NCI-H2227 treated with DMSO at 0.1 percent for 48 hours (cell line): ENCODE results near the gene SLC25A30.

ENCODE experiments used
- DNase-seq: peaks from one replicate; lab custom pipeline; 2025; lab: John Stamatoyannopoulos, UW

SLC25A30 gene

GRCh38 chr13:45417790-45418534, at the start of gene SLC25A30:
Gene SLC25A30, minus strand, starts transcription at chr13:45418373. Its CDS starts 6,948 bp downstream, at chr13:45411425.
- peak; percentile 90 for DNase-seq

DNA sequence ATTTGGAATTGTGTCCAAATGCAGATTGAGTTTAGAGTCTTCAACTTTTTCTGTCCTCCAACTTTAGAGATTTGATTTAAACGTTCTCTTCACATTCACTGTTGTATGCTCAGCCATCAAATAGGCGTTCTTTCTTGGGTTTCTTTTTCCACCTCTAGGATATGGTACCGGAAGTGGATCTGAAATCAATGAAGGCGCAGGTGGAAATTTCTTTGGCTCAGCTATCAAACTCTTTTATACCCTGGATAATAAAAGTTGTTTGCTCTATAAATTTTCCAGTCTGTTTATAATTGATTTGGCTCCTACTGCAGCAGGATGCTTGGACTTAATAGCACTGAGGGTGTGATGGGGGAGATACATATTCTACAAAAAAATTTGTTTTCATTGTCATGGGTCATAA, 48.2 kb upstream of the SLC25A30 start:
- DNase-seq: no peak

- peak; percentile 90 for DNase-seq
Measured at GRCh38 chr13:45464687-45465453, 46.7 kb upstream of the SLC25A30 start, which contains the start of gene COG3. Gene COG3, plus strand, starts transcription at chr13:45464939. Its CDS starts 98 bp downstream, at chr13:45465037.

- DNase-seq: no peak
Measured at GRCh38 chr13:45464141-45464686, 46.0 kb upstream of the SLC25A30 start.

DNA sequence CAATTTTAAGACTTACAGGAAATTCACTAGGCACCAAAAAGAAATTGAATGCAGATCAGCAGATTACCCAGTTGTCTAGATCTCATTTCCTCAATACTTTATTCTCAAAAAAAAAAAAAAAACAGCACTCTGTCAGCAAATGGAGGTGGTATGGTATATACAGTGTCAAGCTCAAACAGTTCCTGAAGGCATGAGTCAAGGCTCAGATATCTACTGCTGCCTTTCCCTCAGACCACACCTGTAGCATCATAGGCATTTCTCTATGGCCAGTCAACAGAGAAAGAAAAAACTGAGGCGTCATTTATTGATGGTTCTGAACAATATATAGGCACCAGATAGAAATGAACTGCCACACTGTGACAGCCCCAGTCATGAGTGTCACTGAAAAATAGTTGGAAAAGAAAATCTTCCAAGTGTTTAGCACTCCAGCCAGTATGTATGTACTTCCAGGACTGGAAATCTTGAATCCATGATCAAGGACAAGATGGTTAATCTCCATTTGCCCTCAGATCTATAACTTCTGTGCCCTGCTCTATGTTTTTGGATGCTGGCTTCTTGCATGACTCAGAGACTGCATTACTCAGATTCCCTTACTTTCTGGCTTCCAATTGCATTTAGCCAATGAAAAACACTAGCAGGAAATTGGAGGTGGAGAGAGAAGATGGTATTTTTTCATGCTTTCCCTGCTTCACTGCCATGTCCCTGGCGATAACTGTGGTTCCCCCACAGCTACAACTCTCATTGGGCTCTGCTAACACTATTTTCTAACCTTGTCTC, 38.2 kb upstream of the SLC25A30 start:
- DNase-seq: no peak

DNA sequence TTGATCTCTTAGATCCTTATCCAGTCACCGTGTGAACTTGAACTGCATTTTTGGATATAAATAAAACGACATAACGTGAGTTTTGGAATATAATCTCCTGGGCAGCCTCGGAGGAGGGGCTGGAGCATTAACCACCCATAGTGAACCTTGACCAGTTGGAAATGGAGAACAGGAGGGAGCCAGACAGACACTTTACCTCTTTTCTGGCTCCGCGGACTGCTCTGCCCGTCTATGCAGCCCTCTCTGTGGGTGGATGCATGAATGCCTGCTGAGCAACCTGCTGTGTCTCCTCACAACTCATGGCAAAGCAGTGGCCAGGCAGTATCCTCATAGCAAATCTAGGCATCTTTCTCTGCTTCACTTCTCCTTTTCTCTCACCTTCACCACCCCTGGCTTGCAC, 36.0 kb upstream of the SLC25A30 start:
- no peak for DNase-seq

GRCh38 chr13:45451282-45451681, 33.1 kb upstream of the SLC25A30 start:
- DNase-seq: no peak

DNA sequence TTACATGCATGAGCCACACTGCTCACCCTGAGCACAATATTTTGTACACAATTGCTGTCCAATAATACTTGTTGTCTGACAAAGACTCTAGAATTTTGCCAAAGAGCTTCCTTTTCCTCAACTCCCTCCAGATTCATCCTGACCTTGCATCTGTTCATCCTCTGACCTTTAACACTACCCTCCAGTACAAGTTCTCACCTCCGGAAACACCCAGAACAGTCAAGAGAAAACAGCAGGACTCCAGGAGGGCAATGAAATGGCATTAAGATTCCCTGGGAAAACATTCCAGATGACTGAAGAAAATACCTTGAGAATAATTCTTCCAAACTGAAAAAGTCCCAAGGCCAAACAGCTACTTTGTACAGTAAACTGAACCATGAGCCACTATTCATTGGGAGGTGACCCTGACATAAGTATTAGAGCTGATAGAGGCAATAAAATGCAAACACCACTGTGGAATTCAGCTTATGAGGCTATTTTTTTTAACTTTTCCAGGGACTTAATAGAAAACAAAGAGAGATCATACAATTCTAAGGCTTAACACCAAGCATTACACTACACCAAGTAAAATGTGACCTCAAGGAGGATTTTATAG, 30.9 kb upstream of the SLC25A30 start:
- no peak for DNase-seq

DNA sequence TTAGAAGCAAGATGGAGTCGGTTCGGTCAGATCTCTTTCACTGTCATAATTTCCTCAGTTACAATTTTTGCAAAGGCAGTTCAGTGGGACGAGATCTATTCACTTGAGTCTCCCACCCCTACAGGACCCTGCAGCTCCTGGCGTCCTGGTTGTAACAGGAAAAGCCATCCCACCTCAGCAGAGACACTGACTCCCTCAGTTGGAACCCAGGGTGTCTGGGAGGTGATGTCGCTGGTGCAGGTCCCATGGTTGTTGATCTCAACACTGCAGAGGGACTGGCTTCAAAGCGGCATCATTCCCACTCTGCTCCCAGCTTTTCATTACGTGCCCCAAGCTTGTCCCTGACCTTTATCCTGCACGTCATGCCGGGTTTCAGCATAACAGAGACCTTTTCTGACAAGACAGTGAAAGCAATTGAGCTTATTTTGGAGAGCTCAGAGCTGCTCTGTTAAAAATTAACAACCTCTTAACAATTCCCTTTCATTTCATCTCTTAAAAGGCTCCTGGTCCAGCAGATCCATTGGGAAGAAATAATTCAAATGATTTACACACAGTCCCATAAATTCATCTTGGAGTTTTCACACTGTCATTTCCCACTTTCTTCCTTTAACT, 29.0 kb upstream of the SLC25A30 start:
- DNase-seq: no peak

GRCh38 chr13:45446181-45446580, 28.0 kb upstream of the SLC25A30 start:
- no peak for DNase-seq

DNA sequence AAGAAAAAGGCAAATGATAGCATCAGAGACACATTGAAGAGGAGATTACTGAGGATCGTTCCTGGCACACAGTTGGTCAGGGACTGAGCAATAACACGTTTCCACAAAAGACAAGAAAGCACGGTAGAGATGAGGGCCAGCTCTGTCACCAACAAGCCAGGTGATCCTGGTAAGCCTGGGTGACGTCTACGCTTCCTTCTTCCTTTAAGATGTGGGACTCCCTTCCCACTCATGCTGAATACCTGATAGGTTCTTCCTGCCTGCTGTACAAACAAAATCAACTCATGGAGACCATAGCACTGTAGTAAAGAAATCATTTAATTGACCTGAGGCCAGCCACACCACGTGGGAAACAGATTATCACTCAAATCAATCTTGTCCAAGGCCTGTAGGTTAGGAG, 26.9 kb upstream of the SLC25A30 start:
- DNase-seq: no peak

DNA sequence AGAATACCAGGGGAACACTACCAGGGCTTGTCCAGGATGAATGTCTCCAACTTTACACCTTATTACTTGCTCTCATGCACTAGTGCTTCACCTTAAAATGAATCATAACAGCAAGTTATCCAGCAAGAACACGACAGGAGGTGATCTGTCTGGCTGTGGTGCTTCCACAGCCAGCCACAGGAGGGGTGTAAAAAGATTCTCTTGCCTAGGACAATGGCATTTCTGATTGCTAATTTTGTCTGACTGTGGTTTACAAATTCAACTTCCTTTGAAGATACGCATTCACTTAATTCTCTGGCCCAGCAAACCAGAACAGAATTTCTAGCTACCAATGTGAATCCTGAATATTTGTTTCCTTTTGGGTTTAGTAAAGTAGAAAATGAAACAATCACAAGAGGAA, 23.5 kb upstream of the SLC25A30 start:
- no peak for DNase-seq

DNA sequence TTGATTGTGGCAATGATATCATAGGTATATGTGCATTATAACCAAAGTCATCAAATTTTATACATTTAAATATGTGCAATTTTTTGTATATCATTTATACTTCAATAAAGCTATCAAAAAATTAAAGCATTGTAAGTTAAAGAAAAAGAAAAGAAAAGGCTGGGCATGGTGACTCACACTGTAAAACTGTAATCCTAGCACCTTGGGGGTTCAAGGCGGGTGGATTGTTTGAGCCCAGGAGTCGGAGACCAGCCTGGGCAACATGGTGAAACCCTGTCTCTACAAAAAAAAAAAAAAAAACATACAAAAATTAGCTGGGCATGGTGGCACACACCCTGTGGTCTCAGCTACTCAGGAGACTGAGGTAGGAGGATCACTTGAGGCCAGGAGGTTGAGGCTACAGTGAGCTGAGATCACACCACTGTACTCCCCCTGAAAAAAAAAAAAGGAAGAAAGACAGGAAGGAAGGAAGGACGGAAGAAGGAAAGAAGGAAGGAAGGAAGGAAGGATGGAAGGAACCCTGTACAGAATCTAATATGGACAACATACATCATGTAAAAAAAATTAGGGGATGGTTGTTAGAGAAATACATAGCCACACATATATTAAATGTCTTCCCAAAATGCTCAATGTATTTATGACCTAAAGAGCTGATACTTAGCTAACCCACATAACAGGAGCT, 21.7 kb upstream of the SLC25A30 start:
- DNase-seq: no peak

DNA sequence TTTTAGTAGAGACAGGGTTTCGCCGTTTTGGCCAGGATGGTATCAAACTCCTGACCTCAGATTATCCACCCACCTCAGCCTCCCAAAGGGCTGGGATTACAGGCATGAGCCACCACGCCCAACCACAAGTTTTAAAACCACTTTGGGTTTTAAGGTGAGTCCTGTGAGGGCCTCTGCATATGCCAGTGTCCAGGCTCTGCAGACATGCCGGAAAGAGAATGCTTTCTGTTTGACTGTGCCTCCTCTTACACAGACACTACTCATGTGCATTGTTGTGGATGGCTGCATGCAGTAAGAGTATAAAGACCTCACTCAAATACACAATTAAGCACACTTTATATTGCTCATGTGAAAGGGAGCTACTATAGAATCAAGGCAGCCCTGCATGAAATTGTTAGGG, 20.8 kb upstream of the SLC25A30 start:
- no peak for DNase-seq

GRCh38 chr13:45437947-45438346, 19.8 kb upstream of the SLC25A30 start:
- no peak for DNase-seq

GRCh38 chr13:45436953-45437352, 18.8 kb upstream of the SLC25A30 start:
- DNase-seq: no peak

DNA sequence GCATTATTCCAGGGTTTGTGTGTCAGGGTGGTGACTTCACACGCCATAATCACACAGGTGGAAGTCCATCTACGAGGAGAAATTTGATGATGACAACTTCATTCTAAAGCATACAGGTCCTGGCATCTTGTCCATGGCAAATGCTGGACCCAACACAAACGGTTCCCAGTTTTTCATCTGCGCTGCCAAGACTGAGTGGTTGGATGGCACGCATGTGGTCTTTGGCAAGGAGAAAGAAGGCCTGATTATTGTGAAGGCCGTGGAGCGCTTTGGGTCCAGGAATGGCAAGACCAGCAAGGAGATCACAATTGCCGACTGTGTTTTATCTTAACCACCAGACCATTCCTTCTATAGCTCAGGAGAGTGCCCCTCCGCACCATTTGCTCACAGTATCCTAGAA, 18.2 kb upstream of the SLC25A30 start:
- DNase-seq: no peak

DNA sequence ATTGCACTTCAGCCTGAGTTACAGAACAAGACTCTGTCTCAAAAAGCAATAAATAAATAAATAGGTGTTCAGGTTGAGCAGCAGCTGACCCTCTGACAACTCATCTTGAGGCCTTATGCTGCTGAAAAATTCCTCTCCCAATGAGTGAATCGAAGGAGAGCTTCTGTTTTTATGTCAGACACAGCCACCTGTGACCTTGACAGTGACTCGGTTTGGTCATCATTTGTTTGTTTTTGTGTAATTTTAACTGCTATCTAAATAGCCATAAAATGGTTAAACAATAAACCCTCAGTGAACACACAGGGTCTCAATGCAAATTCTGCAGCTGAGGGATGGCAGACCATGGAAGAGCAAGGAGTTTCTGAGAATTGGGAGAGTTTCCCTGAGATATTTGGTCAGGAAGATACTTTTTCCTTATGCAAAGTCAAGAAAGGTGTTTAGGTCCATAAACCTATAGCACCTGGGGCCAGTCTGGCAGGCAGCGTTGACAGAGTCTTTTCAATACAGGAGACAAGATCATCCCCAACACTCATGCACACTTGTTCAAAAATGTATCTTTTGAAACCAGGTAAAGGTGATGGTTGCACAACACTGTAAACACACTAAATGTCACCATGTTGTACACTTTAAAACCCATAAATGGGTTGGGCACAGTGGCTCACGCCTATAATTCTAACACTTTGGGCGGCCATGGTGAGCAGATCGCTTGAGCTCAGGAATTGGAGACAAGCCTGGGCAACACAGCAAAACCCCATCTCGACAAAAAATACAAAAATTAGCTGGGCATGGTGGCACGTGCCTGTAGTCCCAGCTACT, 16.6 kb upstream of the SLC25A30 start:
- no peak for DNase-seq

DNA sequence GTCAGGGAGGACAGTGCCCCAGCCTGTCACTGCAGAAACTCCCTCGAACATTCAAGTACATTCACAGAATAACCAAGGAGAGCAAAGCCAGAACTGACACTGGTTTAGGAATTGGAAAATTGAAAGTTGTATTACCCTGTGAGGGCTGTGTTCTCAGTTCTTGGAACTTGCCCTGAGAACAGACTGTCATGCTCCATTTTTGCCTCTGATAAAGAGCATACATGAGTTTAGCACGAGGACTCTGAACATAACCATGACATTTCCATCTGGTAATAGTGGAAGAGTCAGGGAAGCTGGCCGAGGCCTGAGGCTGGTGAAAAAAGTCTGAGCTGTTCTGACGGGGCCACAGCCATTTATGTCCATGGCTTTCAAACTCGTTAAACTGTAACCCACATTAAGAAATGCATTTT, 15.2 kb upstream of the SLC25A30 start:
- no peak for DNase-seq
